Erythroblast (primary cell): ENCODE data around the gene CWC15.

Experiments
- GATA1 ChIP-seq: IDR thresholded peaks from 2 replicates; pipeline ENCODE4 v1.6.1; 2011; ENCODE audit warnings: low read depth, mild to moderate bottlenecking, control low read depth, low read length, moderate library complexity
- POLR2A ChIP-seq: IDR thresholded peaks from 2 replicates; pipeline ENCODE4 v1.6.1; 2011; ENCODE audit warnings: mild to moderate bottlenecking, low read length

- TF ChIP-seq POLR2A (no peak), GATA1 (no peak)
These were observed 35.0 kb downstream of the CWC15 start for GRCh38 chr11:94938095-94939055.
